Endothelial cell of umbilical vein (primary cell): ENCODE data around the gene SLC47A2.

Source experiments
- EZH2 ChIP-seq: IDR thresholded peaks from 2 replicates; pipeline ENCODE4 v1.6.1; 2012; ENCODE audit warnings: borderline replicate concordance, low read depth, mild to moderate bottlenecking, moderate library complexity, low read length, inconsistent platforms; ENCODE audit not compliant: severe bottlenecking
- POLR2A ChIP-seq: IDR thresholded peaks from 2 replicates; pipeline ENCODE4 v1.6.1; 2012; ENCODE audit warnings: low read depth, mild to moderate bottlenecking, control low read depth, low read length
- POLR2AphosphoS5 ChIP-seq: IDR thresholded peaks from 2 replicates; pipeline ENCODE4 v1.6.1; 2012; ENCODE audit warnings: low read depth, mild to moderate bottlenecking, control low read depth, low read length, moderate library complexity; ENCODE audit not compliant: insufficient read depth
- TF ChIP-seq, protein P1 (sequence below), 2 donors: IDR thresholded peaks; 1 replicate in 1 of 2; 2 replicates in 1 of 2; pipeline ENCODE4 v1.5.1; 2011; ENCODE audit warnings: low read length in 2 of 2, mild to moderate bottlenecking in 2 of 2, moderate library complexity in 2 of 2, control low read depth in 1 of 2, inconsistent platforms in 1 of 2, low read depth in 1 of 2; ENCODE audit not compliant: insufficient read depth in 1 of 2; ENCODE audit errors: extremely low read depth in 1 of 2
- TF ChIP-seq, protein P2 (sequence below): IDR thresholded peaks from 2 replicates; pipeline ENCODE4 v1.6.1; 2011; ENCODE audit not compliant: insufficient read depth, insufficient read length

DNA sequence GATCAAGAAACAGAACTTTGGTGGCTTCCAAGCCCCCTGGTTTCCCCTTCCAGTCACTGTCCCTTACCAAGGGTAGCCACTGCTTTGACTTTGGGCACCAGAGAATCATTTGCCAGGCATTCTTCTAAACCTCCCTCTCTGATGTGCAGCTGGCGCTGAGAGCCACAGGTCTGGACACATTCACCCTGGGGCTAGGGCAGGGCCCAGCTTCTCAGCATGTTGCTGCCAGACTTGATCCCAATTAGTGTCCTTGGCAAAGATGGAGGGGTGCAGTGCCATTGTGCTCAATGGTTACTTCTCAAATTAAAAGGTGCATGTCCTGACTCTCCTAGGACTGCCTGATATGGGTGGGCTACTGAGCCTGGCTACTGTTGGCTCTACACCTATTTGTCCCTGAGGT lies 7.6 kb upstream of the SLC47A2 start:
- TF ChIP-seq POLR2AphosphoS5 (no peak), POLR2A (no peak), EZH2 (no peak)
- TF ChIP-seq, protein P1, sequence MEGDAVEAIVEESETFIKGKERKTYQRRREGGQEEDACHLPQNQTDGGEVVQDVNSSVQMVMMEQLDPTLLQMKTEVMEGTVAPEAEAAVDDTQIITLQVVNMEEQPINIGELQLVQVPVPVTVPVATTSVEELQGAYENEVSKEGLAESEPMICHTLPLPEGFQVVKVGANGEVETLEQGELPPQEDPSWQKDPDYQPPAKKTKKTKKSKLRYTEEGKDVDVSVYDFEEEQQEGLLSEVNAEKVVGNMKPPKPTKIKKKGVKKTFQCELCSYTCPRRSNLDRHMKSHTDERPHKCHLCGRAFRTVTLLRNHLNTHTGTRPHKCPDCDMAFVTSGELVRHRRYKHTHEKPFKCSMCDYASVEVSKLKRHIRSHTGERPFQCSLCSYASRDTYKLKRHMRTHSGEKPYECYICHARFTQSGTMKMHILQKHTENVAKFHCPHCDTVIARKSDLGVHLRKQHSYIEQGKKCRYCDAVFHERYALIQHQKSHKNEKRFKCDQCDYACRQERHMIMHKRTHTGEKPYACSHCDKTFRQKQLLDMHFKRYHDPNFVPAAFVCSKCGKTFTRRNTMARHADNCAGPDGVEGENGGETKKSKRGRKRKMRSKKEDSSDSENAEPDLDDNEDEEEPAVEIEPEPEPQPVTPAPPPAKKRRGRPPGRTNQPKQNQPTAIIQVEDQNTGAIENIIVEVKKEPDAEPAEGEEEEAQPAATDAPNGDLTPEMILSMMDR (IDR thresholded peaks at IDR 0.05; ENCODE audit: extremely low read depth in 1 of 2, insufficient read depth in 1 of 2, low read depth in 1 of 2, low read length in 2 of 2) = no peak
- TF ChIP-seq, protein P2, sequence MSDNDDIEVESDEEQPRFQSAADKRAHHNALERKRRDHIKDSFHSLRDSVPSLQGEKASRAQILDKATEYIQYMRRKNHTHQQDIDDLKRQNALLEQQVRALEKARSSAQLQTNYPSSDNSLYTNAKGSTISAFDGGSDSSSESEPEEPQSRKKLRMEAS = no peak
